Measurements from ENCODE around the gene HRCT1.

- TF ChIP-seq CTCF (IDR thresholded peaks at IDR 0.05; ENCODE audit: borderline replicate concordance, extremely low read depth, low read length, poor library complexity, severe bottlenecking) (no peak), EZH2 (IDR thresholded peaks at IDR 0.05; ENCODE audit: borderline replicate concordance, low read depth, low read length, severe bottlenecking) (no peak)
These were observed 46.7 kb downstream of the HRCT1 start for GRCh38 chr9:35952526-35953191.
